SH-SY5Y (cell line): ENCODE data around the gene ARHGAP45.

Source experiments
- GATA2 ChIP-seq: IDR thresholded peaks from 2 replicates; pipeline ENCODE4 v1.6.1; 2011; ENCODE audit warnings: mild to moderate bottlenecking, low read depth, low read length
- GATA3 ChIP-seq: IDR thresholded peaks from 2 replicates; pipeline ENCODE4 v1.6.1; 2011; ENCODE audit warnings: low read depth, mild to moderate bottlenecking, low read length, moderate library complexity

Gene ARHGAP45

DNA sequence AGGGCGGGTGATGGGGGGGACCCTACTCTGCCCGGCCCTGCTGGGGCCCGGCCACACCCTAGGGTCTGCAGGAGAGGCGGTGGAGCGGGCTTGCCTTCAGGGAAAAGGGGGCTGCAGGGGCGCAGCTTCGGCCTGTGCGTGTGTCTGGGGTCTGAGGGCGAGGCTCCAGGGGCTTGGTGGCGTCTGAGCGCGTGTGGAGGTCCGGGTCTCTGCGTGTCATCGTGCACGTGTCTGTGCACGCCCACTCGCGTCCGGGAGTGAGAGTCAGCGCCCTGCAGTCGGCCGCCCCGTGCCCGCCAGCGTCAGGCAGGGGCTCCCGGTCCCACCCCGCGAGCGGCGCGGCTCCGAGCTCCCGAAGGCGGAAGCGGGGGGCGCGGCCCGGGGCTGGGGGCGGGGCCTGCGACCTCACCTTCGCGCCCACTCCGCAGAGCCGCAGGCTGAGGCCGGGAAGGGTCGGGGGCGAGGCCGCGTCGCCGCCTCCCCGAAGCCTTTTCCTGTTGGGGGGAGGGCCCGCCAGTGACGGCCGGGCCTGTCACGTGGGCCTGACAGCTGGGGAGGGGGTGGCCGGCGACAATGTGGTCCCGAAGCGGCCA lies at the start of gene ARHGAP45:
Gene ARHGAP45, plus strand, starts transcription at position 420 of the 593 bp plus-strand sequence. CDS start 239 bp downstream, outside the sequence.
- TF ChIP-seq GATA3 (no peak), GATA2 (no peak)

GRCh38 chr19:1017906-1018305 lies 49.1 kb upstream of the ARHGAP45 start:
- no peak for TF ChIP-seq GATA3
- TF ChIP-seq GATA2 = no peak

- TF ChIP-seq GATA3 (no peak), GATA2 (no peak)
Measured at GRCh38 chr19:1018393-1018792, 48.6 kb upstream of the ARHGAP45 start.

- TF ChIP-seq GATA2 (no peak), GATA3 (no peak)
Measured at GRCh38 chr19:1018932-1019615, 47.9 kb upstream of the ARHGAP45 start.

GRCh38 chr19:1019616-1019961 lies 47.4 kb upstream of the ARHGAP45 start:
- TF ChIP-seq GATA3 (no peak), GATA2 (no peak)

- TF ChIP-seq GATA2 (no peak), GATA3 (no peak)
Measured at GRCh38 chr19:1019980-1020867, 46.7 kb upstream of the ARHGAP45 start.

- TF ChIP-seq GATA2 (no peak), GATA3 (no peak)
Measured at GRCh38 chr19:1020868-1021425, 46.0 kb upstream of the ARHGAP45 start, which contains the start of gene TMEM259. TSS of gene TMEM259 (minus strand) at chr19:1021123. CDS start at chr19:1020996, 127 bp downstream.

GRCh38 chr19:1025960-1026782 lies 40.8 kb upstream of the ARHGAP45 start, which contains the start of gene CNN2:
TSS of gene CNN2 (plus strand) at chr19:1026608. CDS start at chr19:1026662, 54 bp downstream.
- TF ChIP-seq GATA3 (no peak), GATA2 (no peak)

- TF ChIP-seq GATA2 (no peak), GATA3 (no peak)
Measured at GRCh38 chr19:1026783-1027649, 40.0 kb upstream of the ARHGAP45 start.

GRCh38 chr19:1027650-1028061 lies 39.3 kb upstream of the ARHGAP45 start:
- TF ChIP-seq GATA3 (no peak), GATA2 (no peak)

DNA sequence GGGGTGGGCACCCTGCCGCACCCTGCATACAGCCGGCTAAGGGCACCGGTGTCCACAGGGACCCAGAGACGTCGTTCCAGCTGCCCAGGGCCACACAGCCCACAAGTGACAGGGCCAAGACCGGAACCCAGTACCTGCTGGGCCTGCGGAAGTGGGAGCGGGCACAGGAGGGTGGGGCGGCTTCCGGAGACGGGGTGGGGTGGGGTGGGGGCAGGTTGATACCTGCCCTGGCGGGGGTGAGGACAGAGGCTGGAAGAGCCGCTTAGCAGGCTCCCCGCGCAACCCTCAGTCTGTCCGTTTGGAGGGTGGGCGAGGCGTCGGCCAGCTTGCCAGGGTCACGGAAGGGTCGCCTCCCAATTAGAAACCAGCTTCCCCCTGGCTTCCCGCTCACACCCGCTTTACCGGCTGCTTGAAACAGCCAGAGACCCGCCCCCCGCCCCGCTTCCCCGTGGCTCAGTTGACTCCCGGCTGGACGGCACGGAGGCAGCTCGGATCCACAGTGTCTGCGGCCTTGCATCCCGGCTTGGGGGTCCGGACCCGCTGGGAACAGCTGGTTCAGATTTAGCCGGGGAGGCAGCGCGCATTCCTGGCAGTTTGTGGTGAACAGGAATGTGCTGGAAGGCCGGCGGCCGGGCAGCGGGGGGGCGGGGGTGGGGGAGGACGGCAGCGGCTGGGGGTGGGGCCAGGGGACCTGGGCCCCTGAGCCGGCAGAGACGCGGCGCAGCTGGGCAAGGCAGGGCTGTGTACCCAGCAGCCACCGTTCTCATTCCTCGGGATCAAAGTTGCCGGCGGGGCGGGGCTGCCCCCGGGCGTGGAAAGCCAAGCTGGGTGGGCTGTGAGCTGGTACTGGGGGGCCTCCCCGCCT lies 38.7 kb upstream of the ARHGAP45 start:
- TF ChIP-seq GATA3 = no peak
- no peak for TF ChIP-seq GATA2

DNA sequence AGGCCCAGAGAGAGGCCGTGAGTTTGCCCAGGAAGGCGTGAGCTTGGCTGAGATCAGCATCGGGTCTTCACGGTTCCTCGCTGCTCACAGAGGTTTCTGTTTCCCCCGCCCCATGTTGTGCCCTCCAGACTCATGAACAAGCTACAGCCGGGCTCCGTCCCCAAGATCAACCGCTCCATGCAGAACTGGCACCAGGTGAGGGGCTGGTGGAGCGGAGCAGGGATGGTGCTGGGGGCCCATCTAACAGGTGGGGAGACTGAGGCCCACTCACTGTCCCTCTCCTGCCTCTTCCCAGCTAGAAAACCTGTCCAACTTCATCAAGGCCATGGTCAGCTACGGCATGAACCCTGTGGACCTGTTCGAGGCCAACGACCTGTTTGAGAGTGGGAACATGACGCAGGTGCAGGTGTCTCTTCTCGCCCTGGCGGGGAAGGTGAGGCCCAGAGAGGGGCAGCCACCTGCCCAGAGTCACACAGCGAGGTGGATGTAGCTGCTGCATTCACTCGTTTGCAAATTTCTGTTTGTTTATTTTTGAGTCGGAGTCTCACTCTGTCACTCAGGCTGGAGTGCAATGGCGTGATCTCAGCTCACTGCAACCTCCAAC lies 34.6 kb upstream of the ARHGAP45 start:
- no peak for TF ChIP-seq GATA3
- TF ChIP-seq GATA2 = no peak
